Gastrocnemius medialis (tissue), 4 donors: ENCODE data around the gene ZNF425.

ENCODE experiments used
- POLR2A ChIP-seq, 2 donors: fragments of 450-650 bp; IDR thresholded peaks; one replicate each; pipeline ENCODE4 v1.6.1; 2017; ENCODE audit warnings: antibody characterized with exemption in 2 of 2, mild to moderate bottlenecking in 2 of 2, moderate library complexity in 2 of 2
- TF ChIP-seq, protein P1 (sequence below), 5 experiments: fragments of 450-650 bp in 3 of 5; fragments of 200-600 bp in 2 of 5; sonication (generic) in 2 of 5; IDR thresholded peaks in 4 of 5; conservative IDR thresholded peaks in 1 of 5; 1 replicate in 4 of 5; 2 replicates in 1 of 5; pipeline ENCODE4 v1.5.1; 2016 to 2019; ENCODE audit warnings: antibody characterized with exemption in 5 of 5, mild to moderate bottlenecking in 3 of 5, moderate library complexity in 3 of 5

DNA sequence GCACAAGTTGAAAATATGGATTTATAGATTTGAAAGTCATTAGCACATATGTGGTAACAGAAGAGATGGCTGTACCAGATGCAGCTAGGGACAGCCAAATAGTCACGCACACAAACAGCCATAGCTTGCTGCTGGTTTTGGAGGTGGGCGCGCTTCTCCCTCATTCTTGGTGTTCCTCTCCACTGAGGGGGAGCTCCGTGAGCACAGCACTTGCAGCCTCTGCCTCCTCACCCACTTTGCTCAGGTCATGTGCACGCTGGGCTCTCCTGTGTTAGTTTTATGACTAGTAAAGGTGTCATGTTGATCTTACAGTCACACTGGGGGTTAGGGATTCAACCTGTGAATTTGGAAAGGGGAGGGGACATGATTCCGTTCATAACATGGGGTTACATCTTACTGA lies 27.1 kb downstream of the ZNF425 start:
- TF ChIP-seq POLR2A (IDR thresholded peaks at IDR 0.05), result no peak
- TF ChIP-seq, protein P1, sequence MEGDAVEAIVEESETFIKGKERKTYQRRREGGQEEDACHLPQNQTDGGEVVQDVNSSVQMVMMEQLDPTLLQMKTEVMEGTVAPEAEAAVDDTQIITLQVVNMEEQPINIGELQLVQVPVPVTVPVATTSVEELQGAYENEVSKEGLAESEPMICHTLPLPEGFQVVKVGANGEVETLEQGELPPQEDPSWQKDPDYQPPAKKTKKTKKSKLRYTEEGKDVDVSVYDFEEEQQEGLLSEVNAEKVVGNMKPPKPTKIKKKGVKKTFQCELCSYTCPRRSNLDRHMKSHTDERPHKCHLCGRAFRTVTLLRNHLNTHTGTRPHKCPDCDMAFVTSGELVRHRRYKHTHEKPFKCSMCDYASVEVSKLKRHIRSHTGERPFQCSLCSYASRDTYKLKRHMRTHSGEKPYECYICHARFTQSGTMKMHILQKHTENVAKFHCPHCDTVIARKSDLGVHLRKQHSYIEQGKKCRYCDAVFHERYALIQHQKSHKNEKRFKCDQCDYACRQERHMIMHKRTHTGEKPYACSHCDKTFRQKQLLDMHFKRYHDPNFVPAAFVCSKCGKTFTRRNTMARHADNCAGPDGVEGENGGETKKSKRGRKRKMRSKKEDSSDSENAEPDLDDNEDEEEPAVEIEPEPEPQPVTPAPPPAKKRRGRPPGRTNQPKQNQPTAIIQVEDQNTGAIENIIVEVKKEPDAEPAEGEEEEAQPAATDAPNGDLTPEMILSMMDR (IDR thresholded peaks at IDR 0.05 in 4 of 5, conservative IDR thresholded peaks at IDR 0.05 in 1 of 5), result no peak
